WTC11 (cell line): Measurements from ENCODE around the gene GRM1. TPM values are rescaled to one million over a fixed set of nuclear protein-coding genes. Genes with fewer than 3 reads are reported as not detected.

Source experiments
- ATAC-seq: fragments of 200-7000 bp; cut with Tn5 transposase; 2 replicates; pipeline ENCODE4 v1.10.0; 2021; ENCODE audit warnings: mild to moderate bottlenecking, moderate library complexity
- Bru-seq: library from RNA; stranded (reverse); fragments of 400-500 nt; gene quantifications from one replicate; lab custom pipeline; 2021; lab: Mats Ljungman, UMichigan
- CTCF ChIA-PET: fragments of 300-600 bp; sonication (Branson Sonifier 250); formaldehyde crosslinking; loops from one replicate; lab custom pipeline; 2021; ENCODE audit warnings: antibody characterized with exemption; lab: Charles Lee
- POLR2A ChIA-PET: fragments of 350-600 bp; sonication (Branson Sonifier 250); formaldehyde crosslinking; loops from one replicate; lab custom pipeline; 2021; ENCODE audit warnings: antibody characterized with exemption; lab: Charles Lee
- DNase-seq: peaks from one replicate; pipeline ENCODE4 v3.0.0; 2021; ENCODE audit warnings: low spot score
- H3K27ac Mint-ChIP-seq: 2 replicates; pipeline ENCODE4 v1.8.0; 2021; ENCODE audit warnings: mixed read lengths
- H3K27me3 Mint-ChIP-seq: 2 replicates; pipeline ENCODE4 v1.8.0; 2021; ENCODE audit warnings: low read depth, mild to moderate bottlenecking, moderate library complexity, mixed read lengths
- H3K36me3 Mint-ChIP-seq: 2 replicates; pipeline ENCODE4 v1.8.0; 2021; ENCODE audit warnings: mixed read lengths
- H3K4me1 Mint-ChIP-seq: 2 replicates; pipeline ENCODE4 v1.8.0; 2022; ENCODE audit warnings: mixed read lengths
- H3K4me3 Mint-ChIP-seq: 2 replicates; pipeline ENCODE4 v1.8.0; 2021; ENCODE audit warnings: mild to moderate bottlenecking, moderate library complexity, mixed read lengths
- H3K9me3 Mint-ChIP-seq: 2 replicates; pipeline ENCODE4 v1.8.0; 2021; ENCODE audit warnings: mixed read lengths
- ESRRA ChIP-seq: sonication (generic); formaldehyde crosslinking; IDR thresholded peaks from 2 replicates; pipeline ENCODE4 v1.8.1; 2022; ENCODE audit warnings: mild to moderate bottlenecking, missing genetic modification reagents, borderline replicate concordance
- GRHL2 ChIP-seq: fragments of 250-450 bp; sonication (Bioruptor Pico); IDR thresholded peaks from 2 replicates; pipeline ENCODE4 v1.8.0; 2022; ENCODE audit warnings: mild to moderate bottlenecking, moderate library complexity; ENCODE audit not compliant: insufficient replicate concordance, severe bottlenecking
- IRF2 ChIP-seq: sonication (generic); formaldehyde crosslinking; IDR thresholded peaks from 2 replicates; pipeline ENCODE4 v1.8.0; 2022; ENCODE audit warnings: low read depth, missing genetic modification reagents, borderline replicate concordance
- NFATC4 ChIP-seq: fragments of 250-450 bp; sonication (Bioruptor Pico); IDR thresholded peaks from 2 replicates; pipeline ENCODE4 v1.9.0; 2021; ENCODE audit warnings: mild to moderate bottlenecking
- OVOL2 ChIP-seq: fragments of 250-450 bp; sonication (Bioruptor Pico); IDR thresholded peaks from 2 replicates; pipeline ENCODE4 v1.9.0; 2021; ENCODE audit warnings: mild to moderate bottlenecking, borderline replicate concordance
- PRRX2 ChIP-seq: fragments of 250-450 bp; sonication (Bioruptor Pico); IDR thresholded peaks from 2 replicates; pipeline ENCODE4 v1.8.0; 2021; ENCODE audit warnings: mild to moderate bottlenecking
- SOX15 ChIP-seq: fragments of 250-450 bp; sonication (Bioruptor Pico); IDR thresholded peaks from 2 replicates; pipeline ENCODE4 v1.9.0; 2021; ENCODE audit warnings: mild to moderate bottlenecking
- TCF7 ChIP-seq: sonication (generic); formaldehyde crosslinking; IDR thresholded peaks from 2 replicates; pipeline ENCODE4 v1.8.0; 2022; ENCODE audit warnings: mild to moderate bottlenecking, low read depth, missing genetic modification reagents, moderate library complexity
- ZNF121 ChIP-seq: sonication (generic); formaldehyde crosslinking; IDR thresholded peaks from 2 replicates; pipeline ENCODE4 v1.8.0; 2023; ENCODE audit warnings: missing genetic modification reagents
- long read RNA-seq, 3 experiments: library from RNA in 1 of 3; library from capped mRNA in 1 of 3; library from polyadenylated mRNA in 1 of 3; unstranded in 2 of 3; stranded (forward) in 1 of 3; transcript quantifications; one replicate each; pipeline ENCODE4 v2.0.0, GENCODE V29; 2021
- total RNA-seq: library from RNA; stranded (reverse); gene quantifications from 3 replicates; pipeline ENCODE4 v1.2.3, GENCODE V29; 2021
- TF ChIP-seq, protein P1 (sequence below): sonication (generic); formaldehyde crosslinking; IDR thresholded peaks from 2 replicates; pipeline ENCODE4 v1.8.0; 2022; ENCODE audit warnings: mild to moderate bottlenecking, missing genetic modification reagents
- TF ChIP-seq, protein P2 (sequence below): sonication (generic); formaldehyde crosslinking; IDR thresholded peaks from 2 replicates; pipeline ENCODE4 v1.8.1; 2023; ENCODE audit warnings: mild to moderate bottlenecking, moderate library complexity, missing genetic modification reagents
- TF ChIP-seq, protein P3 (sequence below): sonication (generic); formaldehyde crosslinking; IDR thresholded peaks from 2 replicates; pipeline ENCODE4 v1.8.0; 2022; ENCODE audit warnings: mild to moderate bottlenecking, missing genetic modification reagents
- TF ChIP-seq, protein P4 (sequence below): fragments of 200-600 bp; IDR thresholded peaks from 2 replicates; pipeline ENCODE4 v1.8.0; 2022; ENCODE audit warnings: antibody characterized with exemption
- TF ChIP-seq, protein P5 (sequence below): sonication (generic); formaldehyde crosslinking; IDR thresholded peaks from 2 replicates; pipeline ENCODE4 v1.8.1; 2023; ENCODE audit warnings: mild to moderate bottlenecking, missing genetic modification reagents, moderate library complexity
- TF ChIP-seq, protein P6 (sequence below): sonication (generic); formaldehyde crosslinking; IDR thresholded peaks from 2 replicates; pipeline ENCODE4 v1.8.1; 2023; ENCODE audit warnings: mild to moderate bottlenecking, missing genetic modification reagents
- TF ChIP-seq, protein P7 (sequence below): fragments of 250-450 bp; sonication (Bioruptor Pico); IDR thresholded peaks from 2 replicates; pipeline ENCODE4 v2.1.2; 2022; ENCODE audit warnings: mild to moderate bottlenecking, moderate library complexity

Gene GRM1
- total RNA-seq (0.37 to 0.46 TPM (median 0.41 TPM) in 3 replicates), Bru-seq, nascent RNA (percentile 18 among the genes with signal in this experiment)
- long read RNA-seq, experiment 1, partial matches to known transcripts: 0 of 1 reads
- long read RNA-seq, experiment 1, other reads (novel, unspliced or antisense): 1 of 1 reads
- long read RNA-seq, experiment 2: 0 reads
- long read RNA-seq, experiment 3: 0 reads

DNA sequence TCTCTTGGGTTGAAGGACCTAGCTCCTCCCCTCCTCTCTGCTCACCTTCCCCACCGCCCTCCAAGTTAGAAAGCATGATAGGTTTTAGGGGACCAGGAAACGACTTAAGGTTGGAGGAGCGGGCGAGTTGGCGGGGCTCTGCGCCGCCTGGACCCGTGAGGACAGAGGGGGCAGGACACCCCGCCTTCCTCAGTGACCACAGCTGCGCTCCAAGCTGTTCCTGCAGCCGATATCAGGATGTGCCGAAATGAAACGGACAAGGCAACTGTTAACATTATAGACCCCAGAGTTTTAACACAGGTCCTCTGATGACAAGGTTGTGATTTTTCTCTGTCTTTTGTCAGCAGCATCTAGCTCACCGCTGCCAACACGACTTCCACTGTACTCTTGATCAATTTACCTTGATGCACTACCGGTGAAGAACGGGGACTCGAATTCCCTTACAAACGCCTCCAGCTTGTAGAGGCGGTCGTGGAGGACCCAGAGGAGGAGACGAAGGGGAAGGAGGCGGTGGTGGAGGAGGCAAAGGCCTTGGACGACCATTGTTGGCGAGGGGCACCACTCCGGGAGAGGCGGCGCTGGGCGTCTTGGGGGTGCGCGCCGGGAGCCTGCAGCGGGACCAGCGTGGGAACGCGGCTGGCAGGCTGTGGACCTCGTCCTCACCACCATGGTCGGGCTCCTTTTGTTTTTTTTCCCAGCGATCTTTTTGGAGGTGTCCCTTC is at the start of gene GRM1:
Gene GRM1, plus strand, starts transcription at position 212 of the 722 bp plus-strand sequence. Its CDS starts 456 bp downstream, at position 668.
- Mint-ChIP-seq H3K27ac (no peak within 1 kb of the TSS), H3K4me3 (peak within 1 kb of the TSS; percentile 80), H3K36me3 (no peaks in the 10 kb centered on the region), H3K4me1 (peaks cover 20% of the 10 kb centered on the region), H3K27me3 (peaks cover 55% of the 10 kb centered on the region), H3K9me3 (peaks cover 7% of the 10 kb centered on the region)
- no peak for TF ChIP-seq NFATC4 (CRISPR knock-in tag)
- TF ChIP-seq, protein P1, sequence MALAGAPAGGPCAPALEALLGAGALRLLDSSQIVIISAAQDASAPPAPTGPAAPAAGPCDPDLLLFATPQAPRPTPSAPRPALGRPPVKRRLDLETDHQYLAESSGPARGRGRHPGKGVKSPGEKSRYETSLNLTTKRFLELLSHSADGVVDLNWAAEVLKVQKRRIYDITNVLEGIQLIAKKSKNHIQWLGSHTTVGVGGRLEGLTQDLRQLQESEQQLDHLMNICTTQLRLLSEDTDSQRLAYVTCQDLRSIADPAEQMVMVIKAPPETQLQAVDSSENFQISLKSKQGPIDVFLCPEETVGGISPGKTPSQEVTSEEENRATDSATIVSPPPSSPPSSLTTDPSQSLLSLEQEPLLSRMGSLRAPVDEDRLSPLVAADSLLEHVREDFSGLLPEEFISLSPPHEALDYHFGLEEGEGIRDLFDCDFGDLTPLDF (CRISPR knock-in tag): no peak
- TF ChIP-seq, protein P2, sequence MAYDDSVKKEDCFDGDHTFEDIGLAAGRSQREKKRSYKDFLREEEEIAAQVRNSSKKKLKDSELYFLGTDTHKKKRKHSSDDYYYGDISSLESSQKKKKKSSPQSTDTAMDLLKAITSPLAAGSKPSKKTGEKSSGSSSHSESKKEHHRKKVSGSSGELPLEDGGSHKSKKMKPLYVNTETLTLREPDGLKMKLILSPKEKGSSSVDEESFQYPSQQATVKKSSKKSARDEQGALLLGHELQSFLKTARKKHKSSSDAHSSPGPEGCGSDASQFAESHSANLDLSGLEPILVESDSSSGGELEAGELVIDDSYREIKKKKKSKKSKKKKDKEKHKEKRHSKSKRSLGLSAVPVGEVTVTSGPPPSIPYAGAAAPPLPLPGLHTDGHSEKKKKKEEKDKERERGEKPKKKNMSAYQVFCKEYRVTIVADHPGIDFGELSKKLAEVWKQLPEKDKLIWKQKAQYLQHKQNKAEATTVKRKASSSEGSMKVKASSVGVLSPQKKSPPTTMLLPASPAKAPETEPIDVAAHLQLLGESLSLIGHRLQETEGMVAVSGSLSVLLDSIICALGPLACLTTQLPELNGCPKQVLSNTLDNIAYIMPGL (CRISPR knock-in tag): no peak
- TF ChIP-seq IRF2 (CRISPR knock-in tag): no peak
- TF ChIP-seq ESRRA (CRISPR knock-in tag): no peak
- no peak for TF ChIP-seq PRRX2 (CRISPR knock-in tag)
- TF ChIP-seq, protein P3, sequence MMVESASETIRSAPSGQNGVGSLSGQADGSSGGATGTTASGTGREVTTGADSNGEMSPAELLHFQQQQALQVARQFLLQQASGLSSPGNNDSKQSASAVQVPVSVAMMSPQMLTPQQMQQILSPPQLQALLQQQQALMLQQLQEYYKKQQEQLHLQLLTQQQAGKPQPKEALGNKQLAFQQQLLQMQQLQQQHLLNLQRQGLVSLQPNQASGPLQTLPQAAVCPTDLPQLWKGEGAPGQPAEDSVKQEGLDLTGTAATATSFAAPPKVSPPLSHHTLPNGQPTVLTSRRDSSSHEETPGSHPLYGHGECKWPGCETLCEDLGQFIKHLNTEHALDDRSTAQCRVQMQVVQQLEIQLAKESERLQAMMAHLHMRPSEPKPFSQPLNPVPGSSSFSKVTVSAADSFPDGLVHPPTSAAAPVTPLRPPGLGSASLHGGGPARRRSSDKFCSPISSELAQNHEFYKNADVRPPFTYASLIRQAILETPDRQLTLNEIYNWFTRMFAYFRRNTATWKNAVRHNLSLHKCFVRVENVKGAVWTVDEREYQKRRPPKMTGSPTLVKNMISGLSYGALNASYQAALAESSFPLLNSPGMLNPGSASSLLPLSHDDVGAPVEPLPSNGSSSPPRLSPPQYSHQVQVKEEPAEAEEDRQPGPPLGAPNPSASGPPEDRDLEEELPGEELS (CRISPR knock-in tag): no peak
- TF ChIP-seq SOX15 (CRISPR knock-in tag): no peak
- no peak for TF ChIP-seq TCF7
- TF ChIP-seq OVOL2 (CRISPR knock-in tag): no peak
- TF ChIP-seq, protein P4, sequence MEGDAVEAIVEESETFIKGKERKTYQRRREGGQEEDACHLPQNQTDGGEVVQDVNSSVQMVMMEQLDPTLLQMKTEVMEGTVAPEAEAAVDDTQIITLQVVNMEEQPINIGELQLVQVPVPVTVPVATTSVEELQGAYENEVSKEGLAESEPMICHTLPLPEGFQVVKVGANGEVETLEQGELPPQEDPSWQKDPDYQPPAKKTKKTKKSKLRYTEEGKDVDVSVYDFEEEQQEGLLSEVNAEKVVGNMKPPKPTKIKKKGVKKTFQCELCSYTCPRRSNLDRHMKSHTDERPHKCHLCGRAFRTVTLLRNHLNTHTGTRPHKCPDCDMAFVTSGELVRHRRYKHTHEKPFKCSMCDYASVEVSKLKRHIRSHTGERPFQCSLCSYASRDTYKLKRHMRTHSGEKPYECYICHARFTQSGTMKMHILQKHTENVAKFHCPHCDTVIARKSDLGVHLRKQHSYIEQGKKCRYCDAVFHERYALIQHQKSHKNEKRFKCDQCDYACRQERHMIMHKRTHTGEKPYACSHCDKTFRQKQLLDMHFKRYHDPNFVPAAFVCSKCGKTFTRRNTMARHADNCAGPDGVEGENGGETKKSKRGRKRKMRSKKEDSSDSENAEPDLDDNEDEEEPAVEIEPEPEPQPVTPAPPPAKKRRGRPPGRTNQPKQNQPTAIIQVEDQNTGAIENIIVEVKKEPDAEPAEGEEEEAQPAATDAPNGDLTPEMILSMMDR: no peak
- TF ChIP-seq, protein P5, sequence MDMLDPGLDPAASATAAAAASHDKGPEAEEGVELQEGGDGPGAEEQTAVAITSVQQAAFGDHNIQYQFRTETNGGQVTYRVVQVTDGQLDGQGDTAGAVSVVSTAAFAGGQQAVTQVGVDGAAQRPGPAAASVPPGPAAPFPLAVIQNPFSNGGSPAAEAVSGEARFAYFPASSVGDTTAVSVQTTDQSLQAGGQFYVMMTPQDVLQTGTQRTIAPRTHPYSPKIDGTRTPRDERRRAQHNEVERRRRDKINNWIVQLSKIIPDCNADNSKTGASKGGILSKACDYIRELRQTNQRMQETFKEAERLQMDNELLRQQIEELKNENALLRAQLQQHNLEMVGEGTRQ (CRISPR knock-in tag): no peak
- TF ChIP-seq GRHL2 (CRISPR knock-in tag): no peak
- no peak for TF ChIP-seq ZNF121
- TF ChIP-seq, protein P6, sequence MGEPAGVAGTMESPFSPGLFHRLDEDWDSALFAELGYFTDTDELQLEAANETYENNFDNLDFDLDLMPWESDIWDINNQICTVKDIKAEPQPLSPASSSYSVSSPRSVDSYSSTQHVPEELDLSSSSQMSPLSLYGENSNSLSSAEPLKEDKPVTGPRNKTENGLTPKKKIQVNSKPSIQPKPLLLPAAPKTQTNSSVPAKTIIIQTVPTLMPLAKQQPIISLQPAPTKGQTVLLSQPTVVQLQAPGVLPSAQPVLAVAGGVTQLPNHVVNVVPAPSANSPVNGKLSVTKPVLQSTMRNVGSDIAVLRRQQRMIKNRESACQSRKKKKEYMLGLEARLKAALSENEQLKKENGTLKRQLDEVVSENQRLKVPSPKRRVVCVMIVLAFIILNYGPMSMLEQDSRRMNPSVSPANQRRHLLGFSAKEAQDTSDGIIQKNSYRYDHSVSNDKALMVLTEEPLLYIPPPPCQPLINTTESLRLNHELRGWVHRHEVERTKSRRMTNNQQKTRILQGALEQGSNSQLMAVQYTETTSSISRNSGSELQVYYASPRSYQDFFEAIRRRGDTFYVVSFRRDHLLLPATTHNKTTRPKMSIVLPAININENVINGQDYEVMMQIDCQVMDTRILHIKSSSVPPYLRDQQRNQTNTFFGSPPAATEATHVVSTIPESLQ: no peak
- TF ChIP-seq, protein P7, sequence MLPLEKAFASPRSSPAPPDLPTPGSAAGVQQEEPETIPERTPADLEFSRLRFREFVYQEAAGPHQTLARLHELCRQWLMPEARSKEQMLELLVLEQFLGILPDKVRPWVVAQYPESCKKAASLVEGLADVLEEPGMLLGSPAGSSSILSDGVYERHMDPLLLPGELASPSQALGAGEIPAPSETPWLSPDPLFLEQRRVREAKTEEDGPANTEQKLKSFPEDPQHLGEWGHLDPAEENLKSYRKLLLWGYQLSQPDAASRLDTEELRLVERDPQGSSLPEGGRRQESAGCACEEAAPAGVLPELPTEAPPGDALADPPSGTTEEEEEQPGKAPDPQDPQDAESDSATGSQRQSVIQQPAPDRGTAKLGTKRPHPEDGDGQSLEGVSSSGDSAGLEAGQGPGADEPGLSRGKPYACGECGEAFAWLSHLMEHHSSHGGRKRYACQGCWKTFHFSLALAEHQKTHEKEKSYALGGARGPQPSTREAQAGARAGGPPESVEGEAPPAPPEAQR (CRISPR knock-in tag): no peak
- DNase-seq (peak; percentile 31), ATAC-seq (peak; percentile 38)
- POLR2A ChIA-PET: interaction anchor here (0.7 to 1.0 kb wide), 2 partner anchors 12 to 65 kb away, joined by 3 read pairs; partner anchors contain the start of gene SHPRH
- CTCF ChIA-PET: interaction anchor here (0.9 to 1.7 kb wide), 7 partner anchors 9 to 756 kb away, joined by 3 to 14 read pairs (median 4); partner anchors contain the start of gene SHPRH
